GM23248 (cell line): ENCODE data around the gene AIPL1. TPM values are rescaled to one million over a fixed set of nuclear protein-coding genes. Genes with fewer than 3 reads are reported as not detected.

Source experiments
- DNase-seq: peaks from one replicate; pipeline ENCODE4 v3.0.0-alpha.2; 2015
- H2AFZ ChIP-seq: fragments of 200-600 bp; sonication (generic); 2 replicates; pipeline ENCODE4 v1.6.1; 2016; ENCODE audit warnings: antibody characterized with exemption
- H3F3A ChIP-seq: fragments of 200-600 bp; sonication (generic); 2 replicates; pipeline ENCODE4 v1.6.1; 2016; ENCODE audit warnings: mild to moderate bottlenecking, antibody characterized with exemption, mixed run types; ENCODE audit not compliant: insufficient read depth
- H3K27ac ChIP-seq: fragments of 200-600 bp; sonication (generic); 2 replicates; pipeline ENCODE4 v1.5.1; 2016; ENCODE audit warnings: mild to moderate bottlenecking
- H3K27me3 ChIP-seq: fragments of 200-600 bp; sonication (generic); replicated peaks from 2 replicates; pipeline ENCODE4 v1.6.1; 2016; ENCODE audit warnings: mild to moderate bottlenecking; ENCODE audit not compliant: insufficient read depth
- H3K36me3 ChIP-seq: fragments of 200-600 bp; sonication (generic); 2 replicates; pipeline ENCODE4 v1.6.1; 2016; ENCODE audit warnings: low read depth, mild to moderate bottlenecking
- H3K4me1 ChIP-seq: fragments of 200-600 bp; sonication (generic); 2 replicates; pipeline ENCODE4 v1.6.1; 2016; ENCODE audit warnings: mild to moderate bottlenecking; ENCODE audit not compliant: insufficient read depth
- H3K4me2 ChIP-seq: fragments of 200-600 bp; sonication (generic); one replicate; pipeline ENCODE4 v1.6.1; 2016; ENCODE audit warnings: mild to moderate bottlenecking; ENCODE audit not compliant: unreplicated experiment
- H3K4me3 ChIP-seq: fragments of 200-600 bp; sonication (generic); 2 replicates; pipeline ENCODE4 v1.5.1; 2016; ENCODE audit warnings: mild to moderate bottlenecking
- H3K79me2 ChIP-seq: fragments of 200-600 bp; sonication (generic); 2 replicates; pipeline ENCODE4 v1.6.1; 2016; ENCODE audit warnings: mild to moderate bottlenecking; ENCODE audit not compliant: insufficient read depth
- H3K9ac ChIP-seq: fragments of 200-600 bp; sonication (generic); 2 replicates; pipeline ENCODE4 v1.6.1; 2016; ENCODE audit warnings: mild to moderate bottlenecking
- H3K9me2 ChIP-seq: fragments of 200-600 bp; sonication (generic); 2 replicates; pipeline ENCODE4 v1.6.1; 2016; ENCODE audit warnings: mixed run types, mild to moderate bottlenecking, moderate library complexity; ENCODE audit not compliant: insufficient read depth
- H3K9me3 ChIP-seq: fragments of 200-600 bp; sonication (generic); one replicate; pipeline ENCODE4 v1.6.1; 2017; ENCODE audit warnings: low read depth
- H4K20me1 ChIP-seq: fragments of 200-600 bp; sonication (generic); 2 replicates; pipeline ENCODE4 v1.6.0; 2016; ENCODE audit not compliant: insufficient read depth
- EZH2 ChIP-seq: fragments of 200-600 bp; sonication (generic); IDR thresholded peaks from 2 replicates; pipeline ENCODE4 v1.6.1; 2018; ENCODE audit warnings: antibody characterized with exemption, mild to moderate bottlenecking; ENCODE audit not compliant: insufficient read depth, poor library complexity, severe bottlenecking
- EZH2phosphoT487 ChIP-seq: fragments of 200-600 bp; sonication (generic); IDR thresholded peaks from 2 replicates; pipeline ENCODE4 v1.6.1; 2018; ENCODE audit warnings: antibody characterized with exemption, moderate library complexity, mild to moderate bottlenecking, low read depth; ENCODE audit not compliant: insufficient read depth
- WGBS, 2 experiments: methylation state at CpG; one replicate each; pipeline ENCODE4 v1.1.6; 2015 to 2017; ENCODE audit warnings: low lambda C conversion rate in 2 of 2, low coverage in 1 of 2; ENCODE audit errors: missing lambda C conversion rate in 2 of 2; 5-methylcytosine and 5-hydroxymethylcytosine counted together
- in situ Hi-C: fragments of 300-500 bp; cut with MboI; formaldehyde crosslinking; loops from 2 replicates; pipeline ENCODE4 v1.15.0; 2020
- polyA plus RNA-seq: library from polyadenylated mRNA; unstranded; fragments of >200 nt; fragmentation: Nextera tagmentation; extraction: Ambion mirVana; gene quantifications from 2 replicates; pipeline ENCODE4 v1.2.1, GENCODE V29; 2016
- total RNA-seq: library from RNA; depleted of rRNA; stranded (reverse); fragments of >200 nt; shearing (Covaris generic); gene quantifications from 2 replicates; pipeline ENCODE4 v1.2.3, GENCODE V29; 2014

The AIPL1 gene
- total and polyA plus RNA-seq, 2 experiments from 2014 or later = not detected

DNA sequence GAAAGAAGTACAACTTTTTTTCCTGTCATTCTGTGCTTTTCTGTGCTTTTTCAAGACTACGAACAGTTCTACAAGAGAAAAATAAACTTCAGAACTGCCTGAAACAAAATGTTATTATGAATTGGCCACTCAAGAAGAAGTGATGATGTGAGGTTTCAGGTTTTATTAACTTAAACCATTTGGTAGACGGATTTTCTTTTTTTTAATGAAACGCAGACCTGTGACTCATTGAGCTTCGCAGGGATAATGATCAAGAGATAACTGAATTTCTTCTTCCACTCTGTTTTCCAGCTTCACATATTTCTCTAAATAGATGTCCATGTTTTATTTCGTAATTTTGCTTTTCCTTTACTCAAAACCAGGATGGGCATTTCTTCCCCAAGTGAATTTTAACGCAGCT lies 32.7 kb downstream of the AIPL1 start:
- 12% methylated on average over 6 of the region's 6 CpGs for WGBS, 2 experiments

DNA sequence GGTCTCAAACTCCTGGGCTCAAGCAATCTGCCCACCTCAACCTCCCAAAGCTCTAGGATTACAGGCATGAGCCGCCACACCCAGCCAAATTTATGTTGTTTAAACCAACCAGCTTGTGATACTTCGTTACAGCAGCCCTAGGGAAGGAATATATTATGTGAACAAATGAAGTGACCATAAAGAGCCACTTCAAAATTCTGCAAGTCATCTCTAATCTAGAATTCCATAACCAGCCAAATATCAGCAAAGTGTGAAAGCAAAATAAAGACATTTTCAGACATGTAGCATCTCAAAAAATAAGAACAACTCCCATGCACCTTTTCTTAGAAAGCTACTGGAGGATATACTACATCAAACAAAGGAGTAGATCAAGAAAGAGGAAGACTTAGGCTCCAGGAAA lies 36.0 kb downstream of the AIPL1 start:
- Histone ChIP-seq H3K79me2 (no peaks in the 10 kb centered on the region), H3K9me3 (no peaks in the 10 kb centered on the region), H3K9ac (no peak overlapping the region), H3F3A (no peaks in the 10 kb centered on the region), H3K4me2 (no peak overlapping the region), H3K9me2 (no peaks in the 10 kb centered on the region), H3K27ac (no peak overlapping the region), H4K20me1 (no peaks in the 10 kb centered on the region), H3K27me3 (peaks cover 15% of the 10 kb centered on the region; the same call in 1 of the 2 replicates), H2AFZ (no peak overlapping the region), H3K36me3 (no peaks in the 10 kb centered on the region), H3K4me1 (no peaks in the 10 kb centered on the region), H3K4me3 (no peak overlapping the region)
- in situ Hi-C loops = no loop called here
- DNase-seq = no peak
- TF ChIP-seq EZH2 (no peak), EZH2phosphoT487 (no peak)
- 2 to 3% methylated on average over 2 of the region's 2 CpGs for WGBS, 2 experiments

More for the DNA sequence above, 32.7 kb downstream of the AIPL1 start:
- H3K79me2 ChIP-seq = no peaks in the 10 kb centered on the region
- DNase-seq = peak; percentile 13
- H3K36me3 ChIP-seq = no peaks in the 10 kb centered on the region
- H3K9ac ChIP-seq = no peak overlapping the region
- no peak overlapping the region for H2AFZ ChIP-seq
- H3K4me2 ChIP-seq = no peak overlapping the region
- H3K4me3 ChIP-seq = no peak overlapping the region
- in situ Hi-C loops = loop anchor here (25.0 kb wide), 1 partner anchor 690 kb away; no protein-coding TSS in a partner anchor
- H3K9me2 ChIP-seq = no peaks in the 10 kb centered on the region
- H3F3A ChIP-seq = no peaks in the 10 kb centered on the region
- no peaks in the 10 kb centered on the region for H4K20me1 ChIP-seq
- no peaks in the 10 kb centered on the region for H3K4me1 ChIP-seq
- no peak for TF ChIP-seq EZH2phosphoT487
- no peak for TF ChIP-seq EZH2
- H3K9me3 ChIP-seq = no peaks in the 10 kb centered on the region
- H3K27ac ChIP-seq = no peak overlapping the region
- peaks cover 23% of the 10 kb centered on the region for H3K27me3 ChIP-seq

DNA sequence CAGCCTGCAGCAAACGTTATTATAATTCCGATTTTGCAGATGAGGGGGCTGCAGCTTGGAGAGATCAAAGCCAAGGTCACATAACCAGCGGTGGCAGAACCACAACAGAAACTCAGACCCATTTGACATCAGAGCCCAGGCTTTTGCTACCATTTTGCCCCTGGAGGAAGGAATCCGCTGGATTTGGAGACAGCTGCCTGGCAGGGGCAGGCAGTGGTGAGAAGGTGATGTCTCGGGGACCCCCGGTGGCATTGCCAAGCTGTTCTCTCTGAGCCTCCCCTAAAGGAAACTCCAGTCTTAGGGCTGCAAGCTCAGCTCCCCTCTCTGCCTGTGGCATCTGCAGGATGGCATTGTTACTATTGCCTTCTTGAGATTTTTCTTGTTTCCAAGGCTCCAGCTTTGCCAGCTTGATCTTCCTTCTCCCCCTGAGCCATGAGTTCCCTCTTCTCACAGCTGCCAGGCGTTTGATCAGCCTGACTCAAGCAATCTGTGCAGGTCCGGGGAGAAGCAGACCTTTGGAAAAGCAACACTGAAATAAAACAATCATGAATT lies 40.8 kb downstream of the AIPL1 start:
- DNase-seq = no peak
- no peaks in the 10 kb centered on the region for H3K36me3 ChIP-seq
- no peak overlapping the region for H3K4me2 ChIP-seq
- H3K27me3 ChIP-seq = peaks cover 17% of the 10 kb centered on the region; the same call in 1 of the 2 replicates
- no peaks in the 10 kb centered on the region for H3K4me1 ChIP-seq
- H3K4me3 ChIP-seq = no peak overlapping the region
- H3K9ac ChIP-seq = no peak overlapping the region
- in situ Hi-C loops = no loop called here
- no peaks in the 10 kb centered on the region for H3F3A ChIP-seq
- TF ChIP-seq EZH2phosphoT487 (no peak), EZH2 (no peak)
- 6 to 10% methylated on average over 8 of the region's 8 CpGs for WGBS, 2 experiments
- H3K79me2 ChIP-seq = no peaks in the 10 kb centered on the region
- no peaks in the 10 kb centered on the region for H4K20me1 ChIP-seq
- no peak overlapping the region for H2AFZ ChIP-seq
- no peaks in the 10 kb centered on the region for H3K9me3 ChIP-seq
- no peaks in the 10 kb centered on the region for H3K9me2 ChIP-seq
- H3K27ac ChIP-seq = no peak overlapping the region

DNA sequence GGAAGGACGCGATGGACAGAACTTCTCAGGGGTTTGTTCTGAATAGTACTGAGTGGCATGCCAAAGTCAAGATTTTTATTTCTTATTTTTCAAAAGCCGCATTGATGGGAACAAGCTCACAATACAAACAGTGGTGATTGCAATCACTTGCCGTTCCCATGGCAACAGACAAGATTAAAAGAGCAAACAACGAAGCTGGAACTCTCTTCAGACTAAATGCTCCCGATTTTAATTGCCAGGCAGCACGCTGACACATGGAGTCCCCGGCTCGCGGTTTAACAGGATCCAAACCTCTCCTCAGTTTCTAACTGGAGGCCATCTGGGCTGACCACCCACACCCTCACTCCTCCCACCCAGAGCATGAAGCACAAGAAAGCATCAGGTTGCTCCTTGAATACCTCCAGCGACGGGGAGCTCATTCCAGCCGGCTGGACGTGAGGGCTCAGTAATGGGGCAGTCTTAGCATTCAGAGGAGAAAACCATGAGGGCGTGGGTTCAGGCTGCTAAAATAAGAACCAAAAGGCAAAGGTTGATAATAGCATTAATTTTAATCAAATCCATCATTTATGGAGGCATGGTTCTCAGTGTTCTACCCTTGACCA lies 41.5 kb downstream of the AIPL1 start:
- Histone ChIP-seq H3K9ac (no peak overlapping the region), H3K9me2 (no peaks in the 10 kb centered on the region), H3K27me3 (peaks cover 17% of the 10 kb centered on the region; the same call in 1 of the 2 replicates), H3K27ac (no peak overlapping the region), H3K9me3 (no peaks in the 10 kb centered on the region), H4K20me1 (no peaks in the 10 kb centered on the region), H3K36me3 (no peaks in the 10 kb centered on the region), H3K4me1 (no peaks in the 10 kb centered on the region), H3K79me2 (no peaks in the 10 kb centered on the region), H3K4me3 (no peak overlapping the region), H2AFZ (no peak overlapping the region), H3K4me2 (no peak overlapping the region), H3F3A (no peaks in the 10 kb centered on the region)
- WGBS, 2 experiments = 33 to 36% methylated on average over 15 of the region's 15 CpGs
- TF ChIP-seq EZH2 (no peak), EZH2phosphoT487 (no peak)
- no peak for DNase-seq
- in situ Hi-C loops = no loop called here
